ENCODE measurements around the gene SYT9.
A peak's percentile ranks its signal among the peaks of the same experiment; 100 is the strongest.

SYT9 gene

DNA sequence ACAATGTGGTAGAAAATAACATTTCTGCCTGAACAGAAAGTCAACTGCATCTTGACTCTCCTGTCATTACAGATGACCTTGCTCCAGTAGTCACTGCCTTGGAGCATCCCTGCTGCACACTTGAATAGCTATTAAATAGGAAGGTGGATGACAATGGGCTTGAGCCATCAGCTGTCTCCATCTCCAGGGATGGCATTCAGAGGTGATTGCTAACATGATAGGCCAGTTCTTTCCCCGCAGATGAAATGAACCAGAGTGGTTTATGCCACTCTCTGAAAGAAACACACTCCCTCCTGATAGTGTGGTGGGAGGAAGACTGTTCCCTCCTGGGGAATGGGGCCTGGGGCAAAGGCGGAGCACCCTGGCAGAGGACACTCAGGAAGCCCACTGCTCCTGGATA is 176.5 kb downstream of the SYT9 start:
- DNase-seq: no peak

- no peak for DNase-seq
Observed at GRCh38 chr11:7430496-7430895, 178.8 kb downstream of the SYT9 start.

GRCh38 chr11:7435176-7435575 is 183.5 kb downstream of the SYT9 start:
- no peak for DNase-seq

GRCh38 chr11:7436146-7436545 is 184.4 kb downstream of the SYT9 start:
- DNase-seq: no peak

DNA sequence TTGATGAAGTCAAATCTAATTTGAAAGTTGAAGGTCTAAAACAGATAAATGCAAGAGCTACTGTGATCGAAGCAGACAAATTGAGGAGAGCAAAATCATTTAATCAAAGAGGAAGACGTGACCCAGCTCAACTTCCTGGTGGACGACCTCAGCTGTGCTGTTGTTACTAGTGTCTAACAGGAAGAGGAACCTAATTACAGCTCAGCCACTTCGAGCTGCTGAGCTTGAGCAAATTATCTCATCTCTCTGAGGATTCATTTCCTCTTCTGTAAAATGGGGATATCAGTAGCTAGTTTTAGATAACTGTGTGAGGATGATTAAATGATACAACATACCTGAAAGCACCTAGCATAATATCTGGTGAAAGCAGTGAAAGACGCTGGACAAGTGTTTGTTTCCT is 185.0 kb downstream of the SYT9 start:
- peak; percentile 20 to 42 for DNase-seq

GRCh38 chr11:7437696-7438095 is 186.0 kb downstream of the SYT9 start:
- DNase-seq: no peak

- no peak for DNase-seq
Observed at GRCh38 chr11:7439746-7440320, 188.1 kb downstream of the SYT9 start.

GRCh38 chr11:7442588-7443215 is 191.0 kb downstream of the SYT9 start:
- peak; percentile 58 to 61 for DNase-seq

- no peak for DNase-seq
Observed at GRCh38 chr11:7444091-7444981, 192.6 kb downstream of the SYT9 start.

DNA sequence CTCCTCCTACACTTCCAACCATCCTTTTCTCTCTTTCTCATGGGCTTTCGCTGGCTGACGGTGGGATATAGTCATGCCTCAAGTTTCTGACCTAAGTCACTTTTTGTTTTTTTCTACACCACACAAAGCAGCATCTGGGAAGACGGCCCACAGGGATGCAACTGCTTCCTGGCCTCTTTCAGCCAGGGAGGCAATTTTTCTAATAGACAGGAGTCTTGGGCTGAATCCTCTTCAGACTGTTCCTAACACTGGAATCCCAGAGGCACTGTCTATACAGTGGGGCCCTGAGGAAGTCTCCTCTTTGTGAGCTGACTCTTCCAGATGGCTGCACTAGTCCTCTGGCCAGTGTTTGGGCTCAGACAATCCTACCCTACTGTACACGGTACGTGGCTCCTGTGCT is 193.9 kb downstream of the SYT9 start:
- DNase-seq: no peak

DNA sequence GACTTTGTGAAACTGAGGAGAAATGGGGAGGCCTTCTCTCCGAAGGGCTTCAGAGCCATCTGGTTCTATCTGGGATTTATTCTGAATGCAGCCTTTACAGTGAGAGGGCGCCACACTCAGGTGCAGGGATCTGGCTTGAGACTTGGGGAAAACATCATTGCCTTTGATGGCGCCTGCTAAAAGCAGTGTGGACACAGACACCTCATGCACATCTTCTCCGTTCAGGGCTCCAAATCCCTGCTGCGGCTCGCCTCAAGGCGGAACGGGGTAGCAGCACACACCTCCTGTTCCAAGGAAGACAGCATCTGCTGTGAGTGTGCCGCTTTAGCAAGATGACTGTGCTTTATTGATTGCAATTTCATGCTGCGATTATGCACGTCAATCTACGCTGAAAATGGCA is 196.5 kb downstream of the SYT9 start:
- DNase-seq: no peak

DNA sequence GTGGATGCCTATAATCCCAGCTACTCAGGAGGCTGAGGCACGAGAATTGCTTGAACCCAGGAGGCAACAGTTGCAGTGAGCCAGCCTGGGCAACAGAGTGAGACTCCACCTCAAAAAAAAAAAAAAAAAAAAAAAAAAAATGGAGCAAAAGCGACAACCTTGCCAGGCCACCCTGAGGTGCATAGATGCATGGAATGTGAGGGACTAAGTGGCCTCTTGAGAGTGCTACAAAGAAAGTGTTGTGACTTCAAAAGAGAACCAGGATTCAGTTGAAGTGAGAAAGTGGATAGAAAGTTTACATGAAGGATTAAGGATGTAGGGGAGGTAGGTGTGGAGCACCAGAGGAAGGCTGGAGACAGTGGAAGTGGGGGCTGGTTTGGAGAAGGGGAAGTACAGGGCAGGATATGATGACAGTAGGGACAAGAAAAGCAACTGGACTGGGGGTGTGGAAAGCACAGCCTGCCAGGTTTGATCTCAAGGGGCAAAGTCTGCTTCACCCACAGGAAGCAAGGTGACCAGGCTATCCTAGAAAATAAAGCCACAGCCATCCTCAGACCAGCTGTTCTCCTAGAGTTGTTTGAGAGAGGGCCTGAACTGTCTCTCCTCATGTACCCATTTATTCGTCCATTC is 197.6 kb downstream of the SYT9 start:
- DNase-seq: no peak

- no peak for DNase-seq
Observed at GRCh38 chr11:7449841-7450214, 198.1 kb downstream of the SYT9 start.

- no peak for DNase-seq
Observed at GRCh38 chr11:7450836-7451235, 199.1 kb downstream of the SYT9 start.

DNA sequence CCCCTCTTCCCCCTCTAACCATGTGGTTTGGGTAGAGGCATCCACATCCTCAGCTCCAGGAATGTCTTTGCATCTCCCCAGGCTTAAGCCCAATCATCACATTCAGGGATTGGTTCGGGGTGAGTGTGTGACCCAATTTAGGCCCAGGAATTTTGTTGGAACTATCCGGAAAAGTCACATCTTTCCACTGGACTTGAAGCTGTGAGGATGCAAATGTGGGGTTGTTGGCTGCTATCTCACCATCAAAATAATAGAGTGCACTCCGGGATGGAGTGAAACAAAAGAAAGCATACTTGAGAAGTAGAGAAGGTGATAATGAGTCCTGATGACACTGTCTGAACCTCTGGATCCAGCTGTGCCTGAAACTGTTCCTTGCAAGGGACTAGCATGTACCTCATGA is 199.8 kb downstream of the SYT9 start:
- DNase-seq: no peak

DNA sequence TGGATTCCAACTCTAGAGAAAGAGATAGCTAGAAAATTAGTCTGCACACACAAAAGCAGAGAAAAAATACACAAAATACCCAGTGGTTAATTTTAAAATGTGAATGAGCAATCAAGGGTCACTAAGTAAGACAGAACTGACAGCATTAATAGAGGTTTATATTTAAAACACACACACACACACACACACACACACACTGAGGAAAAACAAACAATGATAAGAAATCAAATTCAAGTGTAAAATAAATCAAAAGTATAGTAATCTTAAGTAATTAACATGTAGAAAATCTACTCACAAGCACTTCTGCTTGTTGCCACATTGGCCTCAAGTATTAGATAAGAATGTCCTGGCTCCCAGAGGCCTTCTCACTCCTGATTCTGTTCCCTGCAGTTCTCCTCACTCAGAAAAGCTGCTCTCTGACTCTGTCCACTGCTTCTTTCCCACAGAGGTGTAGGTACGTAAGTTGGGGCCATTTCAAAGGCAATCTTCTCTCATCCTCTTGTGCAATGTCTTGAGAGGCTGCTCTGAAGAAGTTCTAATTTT is 200.3 kb downstream of the SYT9 start:
- DNase-seq: no peak

- no peak for DNase-seq
Observed at GRCh38 chr11:7454854-7455253, 203.2 kb downstream of the SYT9 start.

DNA sequence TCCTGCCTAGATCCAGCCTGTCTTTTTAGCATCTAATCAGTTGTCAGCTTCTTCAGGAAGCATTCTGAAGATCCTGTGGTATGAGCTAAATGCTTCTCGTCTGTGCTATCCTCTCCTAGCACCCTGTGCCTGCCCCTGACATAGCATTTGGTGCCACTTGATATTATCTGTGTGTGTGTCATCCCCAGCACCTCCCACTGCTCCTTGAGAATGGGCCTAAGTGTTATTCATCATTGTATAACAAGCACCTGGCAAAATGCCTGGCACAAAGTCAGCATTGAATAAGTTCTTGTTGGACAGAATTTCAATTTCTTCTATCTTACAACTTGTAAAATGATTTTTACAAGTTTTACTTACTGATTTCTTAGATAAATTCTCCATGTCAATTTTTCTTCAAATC is 205.5 kb downstream of the SYT9 start:
- DNase-seq: no peak

DNA sequence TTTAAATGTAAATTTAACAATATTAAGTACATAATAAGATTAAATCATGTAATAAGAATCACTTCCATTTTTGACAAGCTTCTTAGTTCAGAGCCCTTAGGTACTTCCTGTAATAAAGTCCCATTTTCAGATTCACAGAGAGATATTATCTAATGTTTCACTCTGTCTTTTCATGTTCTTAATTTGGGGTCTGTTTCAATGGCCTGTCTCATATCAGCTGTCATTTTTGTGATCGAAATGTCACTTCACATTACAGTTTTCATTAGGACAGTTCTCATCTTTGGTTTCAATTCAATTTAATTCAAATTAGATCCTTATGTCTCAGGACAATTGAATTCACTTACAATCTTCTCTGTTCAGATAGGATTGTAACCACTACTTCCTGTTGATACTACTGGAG is 211.0 kb downstream of the SYT9 start:
- no peak for DNase-seq

GRCh38 chr11:7467652-7468051 is 215.9 kb downstream of the SYT9 start:
- DNase-seq: no peak

DNA sequence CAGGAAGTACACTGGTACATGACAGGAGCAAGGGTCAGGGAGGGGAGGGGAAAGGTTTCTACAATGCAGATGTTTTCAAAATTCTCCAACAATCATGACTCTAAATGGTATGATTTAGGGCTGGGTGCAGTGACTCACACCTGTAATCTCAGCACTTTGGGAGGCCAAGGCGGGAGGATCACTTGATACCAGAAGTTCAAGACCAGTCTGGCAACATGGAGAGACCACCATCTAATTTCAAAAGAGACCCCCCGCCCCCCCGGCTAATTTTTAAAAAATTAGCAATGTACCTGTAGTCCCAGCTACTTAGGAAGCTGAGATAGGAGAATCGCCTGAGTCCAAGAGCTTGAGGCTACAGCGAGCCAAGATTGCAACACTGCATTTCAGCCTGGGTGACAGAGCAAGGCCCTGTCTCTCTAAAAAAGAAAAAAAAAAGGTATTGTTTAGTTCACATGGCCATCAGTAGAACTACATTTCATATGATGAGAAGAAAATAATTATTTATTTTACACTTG is 217.7 kb downstream of the SYT9 start:
- DNase-seq: no peak

DNA sequence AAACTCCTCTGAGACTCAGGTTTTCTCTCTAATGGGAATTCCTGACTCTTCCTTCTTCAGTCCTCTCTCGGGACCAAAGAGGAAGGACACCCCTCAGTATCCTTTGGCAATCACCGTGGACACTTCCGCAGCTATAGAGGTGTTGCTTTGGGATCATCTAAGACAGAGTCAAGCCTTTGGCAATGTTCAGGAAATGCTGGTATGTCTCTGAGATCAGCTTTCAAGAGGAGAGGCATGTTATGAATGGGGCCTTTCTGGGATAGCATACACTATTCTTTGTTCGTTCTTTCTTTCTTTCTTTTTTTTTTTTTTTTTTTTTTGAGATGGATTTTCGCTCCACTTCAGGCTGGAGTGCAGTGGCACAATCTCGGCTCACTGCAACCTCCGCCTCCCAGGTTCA is 219.4 kb downstream of the SYT9 start:
- DNase-seq: no peak

DNA sequence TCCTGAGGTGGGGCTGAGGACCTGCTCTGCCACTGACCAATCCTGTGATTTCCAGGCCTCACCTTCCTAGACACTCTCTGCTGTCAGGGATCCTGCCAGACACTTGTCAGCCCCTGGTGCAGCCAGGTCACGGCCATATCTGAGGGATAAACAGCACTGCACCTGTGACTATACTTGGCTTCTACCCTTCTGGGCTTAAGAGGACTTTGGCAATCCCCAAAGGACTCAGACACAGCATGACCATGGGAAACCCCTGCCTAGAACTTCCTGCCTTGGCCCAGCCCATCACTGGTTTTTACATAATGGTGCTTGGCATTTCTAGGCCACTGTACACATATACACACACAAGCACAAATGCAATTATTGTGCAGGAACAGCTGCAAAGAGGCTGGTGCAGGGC is 222.0 kb downstream of the SYT9 start:
- DNase-seq: peak in 1 of 2 donors; percentile 16
